Body of pancreas (tissue), 4 donors: ENCODE data around the gene C7orf33. TPM values are rescaled to one million over a fixed set of nuclear protein-coding genes. Genes with fewer than 3 reads are reported as not detected.

Experiments
- ATAC-seq: fragments of 150-250 bp; one replicate; pipeline ENCODE4 v1.9.1; 2016
- DNase-seq, 4 donors: peaks; one replicate each; pipeline ENCODE4 v3.0.0-alpha.2; 2019
- H3K27ac ChIP-seq, 4 donors: fragments of 200-600 bp; sonication (generic); 1 replicate in 3 of 4; 2 replicates in 1 of 4; pipeline versions ENCODE4 v1.5.1 to v1.6.1; 2016 to 2019; ENCODE audit warnings: mild to moderate bottlenecking in 1 of 4, mixed read lengths in 1 of 4, moderate library complexity in 1 of 4
- H3K27me3 ChIP-seq, 2 donors: fragments of 200-600 bp; sonication (generic); one replicate each; pipeline ENCODE4 v1.6.0; 2016; ENCODE audit warnings: mild to moderate bottlenecking in 1 of 2
- H3K36me3 ChIP-seq, 2 donors: fragments of 200-600 bp; sonication (generic); replicated peaks in 1 of 2; 2 replicates each; pipeline ENCODE4 v1.5.1; 2016; ENCODE audit warnings: low read depth in 2 of 2; ENCODE audit not compliant: insufficient read depth in 1 of 2
- H3K4me1 ChIP-seq: fragments of 200-600 bp; sonication (generic); one replicate; pipeline ENCODE4 v1.6.0; 2016
- H3K4me3 ChIP-seq, 2 donors: fragments of 200-600 bp; sonication (generic); 1 replicate in 1 of 2; 2 replicates in 1 of 2; pipeline ENCODE4 v1.5.1; 2016 to 2019
- H3K9me3 ChIP-seq, 3 donors: fragments of 200-600 bp; sonication (generic); 1 replicate in 2 of 3; 2 replicates in 1 of 3; pipeline ENCODE4 v1.5.1; 2016
- POLR2A ChIP-seq, 3 donors: fragments of 450-650 bp; IDR thresholded peaks; one replicate each; pipeline ENCODE4 v1.6.1; 2016; ENCODE audit warnings: antibody characterized with exemption in 3 of 3, mild to moderate bottlenecking in 2 of 3
- WGBS, 2 donors: methylation state at CpG; one replicate each; pipeline ENCODE4 v1.1.5; 2017; 5-methylcytosine and 5-hydroxymethylcytosine counted together
- intact Hi-C: fragments of 100-400 bp; cut with DNase I; formaldehyde crosslinking; loops from one replicate; pipeline ENCODE4 v1.15.1; 2023
- total RNA-seq, 2 donors: library from RNA; depleted of rRNA; stranded (reverse); fragments of >200 nt; gene quantifications; one replicate each; pipeline ENCODE4 v1.1.0, GENCODE V29; 2016
- TF ChIP-seq, protein P1 (sequence below), 7 experiments: fragments of 450-650 bp in 4 of 7; fragments of 200-600 bp in 3 of 7; sonication (generic) in 3 of 7; IDR thresholded peaks; one replicate each; pipeline ENCODE4 v1.5.1; 2016 to 2019; ENCODE audit warnings: antibody characterized with exemption in 7 of 7

C7orf33 gene
- total RNA-seq, result not detected

- ATAC-seq, result no peak
- no peak for DNase-seq
- Histone ChIP-seq H3K27ac (no peak within 1 kb of the TSS), H3K9me3 (no peaks in the 10 kb centered on the region), H3K4me3 (no peak within 1 kb of the TSS), H3K27me3 (no peaks in the 10 kb centered on the region), H3K36me3 (no peaks in the 10 kb centered on the region), H3K4me1 (no peaks in the 10 kb centered on the region)
- intact Hi-C loops, result no loop called here
- TF ChIP-seq POLR2A (IDR thresholded peaks at IDR 0.05), result no peak
- TF ChIP-seq, protein P1, sequence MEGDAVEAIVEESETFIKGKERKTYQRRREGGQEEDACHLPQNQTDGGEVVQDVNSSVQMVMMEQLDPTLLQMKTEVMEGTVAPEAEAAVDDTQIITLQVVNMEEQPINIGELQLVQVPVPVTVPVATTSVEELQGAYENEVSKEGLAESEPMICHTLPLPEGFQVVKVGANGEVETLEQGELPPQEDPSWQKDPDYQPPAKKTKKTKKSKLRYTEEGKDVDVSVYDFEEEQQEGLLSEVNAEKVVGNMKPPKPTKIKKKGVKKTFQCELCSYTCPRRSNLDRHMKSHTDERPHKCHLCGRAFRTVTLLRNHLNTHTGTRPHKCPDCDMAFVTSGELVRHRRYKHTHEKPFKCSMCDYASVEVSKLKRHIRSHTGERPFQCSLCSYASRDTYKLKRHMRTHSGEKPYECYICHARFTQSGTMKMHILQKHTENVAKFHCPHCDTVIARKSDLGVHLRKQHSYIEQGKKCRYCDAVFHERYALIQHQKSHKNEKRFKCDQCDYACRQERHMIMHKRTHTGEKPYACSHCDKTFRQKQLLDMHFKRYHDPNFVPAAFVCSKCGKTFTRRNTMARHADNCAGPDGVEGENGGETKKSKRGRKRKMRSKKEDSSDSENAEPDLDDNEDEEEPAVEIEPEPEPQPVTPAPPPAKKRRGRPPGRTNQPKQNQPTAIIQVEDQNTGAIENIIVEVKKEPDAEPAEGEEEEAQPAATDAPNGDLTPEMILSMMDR (IDR thresholded peaks at IDR 0.05), result no peak
- 74 to 77% methylated on average over 10 of the region's 10 CpGs for WGBS, 2 donors
These were observed at the start of gene C7orf33 for GRCh38 chr7:148590471-148590870. Gene C7orf33, plus strand, starts transcription at chr7:148590766. Its CDS starts 160 bp downstream, at chr7:148590926.

- Histone ChIP-seq H3K27ac (no peak overlapping the region), H3K36me3 (no peaks in the 10 kb centered on the region), H3K4me3 (no peak overlapping the region), H3K9me3 (no peaks in the 10 kb centered on the region), H3K4me1 (no peaks in the 10 kb centered on the region), H3K27me3 (no peaks in the 10 kb centered on the region)
- DNase-seq (no peak), ATAC-seq (no peak)
- no peak for TF ChIP-seq POLR2A (IDR thresholded peaks at IDR 0.05)
- TF ChIP-seq, protein P1 (IDR thresholded peaks at IDR 0.05), result no peak
- WGBS, 2 donors, result 70 to 76% methylated on average over 6 of the region's 6 CpGs
- intact Hi-C loops, result no loop called here
These were observed 48.6 kb upstream of the C7orf33 start for GRCh38 chr7:148541891-148542504.

DNA sequence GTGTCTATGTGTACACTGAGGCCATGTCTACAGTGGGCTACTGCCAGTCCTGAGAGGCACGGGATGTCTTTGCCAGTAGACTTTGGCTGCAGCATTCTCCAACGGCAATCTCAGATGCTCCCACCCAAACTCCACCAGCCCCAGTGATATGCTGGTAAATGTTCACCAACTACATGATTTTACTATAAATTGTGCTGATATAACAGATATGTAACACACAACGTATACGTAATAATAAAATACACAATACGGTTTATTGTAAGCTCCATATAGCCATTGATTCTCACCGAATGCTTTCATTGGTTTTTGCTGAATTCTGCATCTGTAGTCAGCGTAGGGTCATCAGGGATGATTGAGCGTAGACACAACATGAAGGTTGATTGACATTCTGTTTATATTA is 47.3 kb upstream of the C7orf33 start:
- intact Hi-C loops, result no loop called here
- WGBS, 2 donors, result 86 to 89% methylated on average over 8 of the region's 8 CpGs
- no peaks in the 10 kb centered on the region for H3K36me3 ChIP-seq
- H3K4me1 ChIP-seq, result no peaks in the 10 kb centered on the region
- TF ChIP-seq, protein P1 (IDR thresholded peaks at IDR 0.05), result no peak
- no peak for TF ChIP-seq POLR2A (IDR thresholded peaks at IDR 0.05)
- H3K9me3 ChIP-seq, result no peaks in the 10 kb centered on the region
- ATAC-seq, result no peak
- no peak for DNase-seq
- H3K27me3 ChIP-seq, result no peaks in the 10 kb centered on the region
- no peak overlapping the region for H3K4me3 ChIP-seq
- H3K27ac ChIP-seq, result no peak overlapping the region

- DNase-seq, result no peak
- WGBS, 2 donors, result 70 to 74% methylated on average over 6 of the region's 6 CpGs
- no peaks in the 10 kb centered on the region for H3K27me3 ChIP-seq
- H3K4me1 ChIP-seq, result no peaks in the 10 kb centered on the region
- ATAC-seq, result no peak
- H3K9me3 ChIP-seq, result no peaks in the 10 kb centered on the region
- no peak overlapping the region for H3K27ac ChIP-seq
- H3K36me3 ChIP-seq, result no peaks in the 10 kb centered on the region
- H3K4me3 ChIP-seq, result no peak overlapping the region
- intact Hi-C loops, result no loop called here
- no peak for TF ChIP-seq POLR2A (IDR thresholded peaks at IDR 0.05)
- TF ChIP-seq, protein P1 (IDR thresholded peaks at IDR 0.05), result no peak
These were observed 45.4 kb upstream of the C7orf33 start for GRCh38 chr7:148545172-148545571.

GRCh38 chr7:148545932-148546331 is 44.6 kb upstream of the C7orf33 start:
- no peak overlapping the region for H3K4me3 ChIP-seq
- no peaks in the 10 kb centered on the region for H3K27me3 ChIP-seq
- no peak overlapping the region for H3K27ac ChIP-seq
- H3K36me3 ChIP-seq, result no peaks in the 10 kb centered on the region
- 70 to 71% methylated on average over 4 of the region's 4 CpGs for WGBS, 2 donors
- intact Hi-C loops, result no loop called here
- no peaks in the 10 kb centered on the region for H3K4me1 ChIP-seq
- H3K9me3 ChIP-seq, result no peaks in the 10 kb centered on the region
- TF ChIP-seq POLR2A (IDR thresholded peaks at IDR 0.05), result no peak
- TF ChIP-seq, protein P1 (IDR thresholded peaks at IDR 0.05), result no peak
- DNase-seq (no peak), ATAC-seq (no peak)
